Thoracic aorta (tissue), 2 donors: Measurements from ENCODE around the gene MTAP. TPM values are rescaled to one million over a fixed set of nuclear protein-coding genes. Genes with fewer than 3 reads are reported as not detected.

ENCODE experiments used
- ATAC-seq: fragments of 150-250 bp; one replicate; pipeline ENCODE4 v1.8.0; 2017; ENCODE audit warnings: low read depth; ENCODE audit not compliant: insufficient number of reproducible peaks, low FRiP score
- DNase-seq: peaks from one replicate; pipeline ENCODE4 v3.0.0-alpha.2; 2020; ENCODE audit warnings: low spot score
- H3K27ac ChIP-seq, 2 donors: fragments of 200-600 bp; sonication (generic); 1 replicate in 1 of 2; 2 replicates in 1 of 2; pipeline ENCODE4 v1.5.1; 2016; ENCODE audit warnings: mild to moderate bottlenecking in 2 of 2, moderate library complexity in 2 of 2
- H3K27me3 ChIP-seq: fragments of 200-600 bp; sonication (generic); replicated peaks from 2 replicates; pipeline ENCODE4 v1.6.0; 2016; ENCODE audit warnings: mild to moderate bottlenecking; ENCODE audit not compliant: insufficient read depth
- H3K36me3 ChIP-seq: fragments of 200-600 bp; sonication (generic); one replicate; pipeline ENCODE4 v1.5.1; 2016
- H3K4me1 ChIP-seq, 2 donors: fragments of 200-600 bp; sonication (generic); 1 replicate in 1 of 2; 2 replicates in 1 of 2; pipeline versions ENCODE4 v1.5.1 to v1.6.0; 2016; ENCODE audit warnings: low read depth in 2 of 2, mild to moderate bottlenecking in 1 of 2; ENCODE audit not compliant: control insufficient read depth in 1 of 2
- H3K4me3 ChIP-seq: fragments of 200-600 bp; sonication (generic); 2 replicates; pipeline ENCODE4 v1.5.1; 2016; ENCODE audit warnings: mild to moderate bottlenecking
- H3K9me3 ChIP-seq: fragments of 200-600 bp; sonication (generic); 2 replicates; pipeline ENCODE4 v1.5.1; 2016
- CTCF ChIP-seq: fragments of 200-600 bp; sonication (generic); IDR thresholded peaks from one replicate; pipeline ENCODE4 v1.5.1; 2019; ENCODE audit warnings: antibody characterized with exemption
- total RNA-seq, 2 donors: library from RNA; depleted of rRNA; stranded (reverse); fragments of >200 nt; gene quantifications; one replicate each; pipeline versions ENCODE4 v1.1.0 to v1.2.3, GENCODE V29; 2016

Gene MTAP
- total RNA-seq, 2 donors from 2014 or later = 16.9 to 26.2 TPM

- ATAC-seq (no peak), DNase-seq (no peak)
- H3K4me3 ChIP-seq = no peak overlapping the region
- no peaks in the 10 kb centered on the region for H3K36me3 ChIP-seq
- peaks cover 65% of the 10 kb centered on the region for H3K27me3 ChIP-seq
- no peaks in the 10 kb centered on the region for H3K9me3 ChIP-seq
- H3K27ac ChIP-seq = no peak overlapping the region
- peaks cover 11 to 19% of the 10 kb centered on the region in 2 donors for H3K4me1 ChIP-seq
- no peak for TF ChIP-seq CTCF
Measured at GRCh38 chr9:21969011-21969940, 166.8 kb downstream of the MTAP start.

- Histone ChIP-seq H3K36me3 (no peaks in the 10 kb centered on the region), H3K27ac (no peak overlapping the region), H3K4me1 (peaks cover 14 to 23% of the 10 kb centered on the region in 2 donors), H3K27me3 (peaks cover 68% of the 10 kb centered on the region), H3K4me3 (no peak overlapping the region), H3K9me3 (no peaks in the 10 kb centered on the region)
- TF ChIP-seq CTCF = no peak
- ATAC-seq (no peak), DNase-seq (no peak)
Measured at GRCh38 chr9:21969951-21970799, 167.7 kb downstream of the MTAP start.

GRCh38 chr9:21970800-21971640, 168.6 kb downstream of the MTAP start:
- DNase-seq (no peak), ATAC-seq (no peak)
- Histone ChIP-seq H3K4me1 (peaks cover 10 to 21% of the 10 kb centered on the region in 2 donors), H3K4me3 (no peak overlapping the region), H3K36me3 (no peaks in the 10 kb centered on the region), H3K27ac (no peak overlapping the region), H3K9me3 (no peaks in the 10 kb centered on the region), H3K27me3 (peaks cover 67% of the 10 kb centered on the region)
- no peak for TF ChIP-seq CTCF

- no peak overlapping the region for H3K4me3 ChIP-seq
- H3K4me1 ChIP-seq = peaks cover 10 to 21% of the 10 kb centered on the region in 2 donors
- no peaks in the 10 kb centered on the region for H3K9me3 ChIP-seq
- no peaks in the 10 kb centered on the region for H3K36me3 ChIP-seq
- ATAC-seq (no peak), DNase-seq (no peak)
- peaks cover 71% of the 10 kb centered on the region for H3K27me3 ChIP-seq
- TF ChIP-seq CTCF = no peak
- H3K27ac ChIP-seq = no peak overlapping the region
Measured at GRCh38 chr9:21972361-21972760, 169.9 kb downstream of the MTAP start.
